AG04449 (cell line): ENCODE results near the gene AK8.

Source experiments
- CTCF ChIA-PET: fragments of 350-600 bp; formaldehyde crosslinking; extraction: SDS; loops from one replicate; lab custom pipeline; 2021; ENCODE audit warnings: antibody characterized with exemption; lab: Yijun Ruan, JAX
- POLR2A ChIA-PET: fragments of 400-600, 350-600 bp; formaldehyde crosslinking; extraction: SDS; loops from one replicate; lab custom pipeline; 2020; ENCODE audit warnings: antibody characterized with exemption, inconsistent platforms; lab: Yijun Ruan, JAX
- DNase-seq: peaks from one replicate; pipeline ENCODE4 v3.0.0-alpha.2; 2010; ENCODE audit warnings: low read depth, low spot score
- H3K4me3 ChIP-seq: 2 replicates; pipeline ENCODE4 v1.5.1; 2011; ENCODE audit warnings: low read depth, mild to moderate bottlenecking, control low read depth, low read length
- TF ChIP-seq, protein P1 (sequence below): IDR thresholded peaks from one replicate; pipeline ENCODE4 v1.5.1; 2011; ENCODE audit warnings: mild to moderate bottlenecking, moderate library complexity, low read length, control low read depth, inconsistent platforms; ENCODE audit not compliant: insufficient read depth; ENCODE audit errors: missing control alignments

The AK8 gene

DNA sequence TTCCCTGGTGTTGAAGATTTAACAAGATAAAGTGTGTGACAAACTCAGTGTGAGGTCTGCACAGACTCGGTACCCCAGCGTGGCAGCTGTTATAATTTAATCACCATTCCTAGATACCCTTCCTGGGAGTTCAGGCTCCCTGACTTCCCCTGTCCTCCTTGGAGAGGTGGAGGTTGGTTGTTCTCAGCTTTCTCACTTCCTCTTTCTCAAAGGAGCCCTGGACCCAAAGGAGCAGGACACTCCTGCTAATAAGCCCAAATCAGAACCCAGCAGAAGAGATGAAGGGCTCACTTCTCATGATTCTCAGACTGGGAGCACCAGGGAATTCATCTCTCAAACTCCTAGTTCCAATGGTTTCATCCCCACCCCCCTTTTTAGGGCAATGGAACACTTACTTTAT lies 149.6 kb downstream of the AK8 start:
- TF ChIP-seq, protein P1, sequence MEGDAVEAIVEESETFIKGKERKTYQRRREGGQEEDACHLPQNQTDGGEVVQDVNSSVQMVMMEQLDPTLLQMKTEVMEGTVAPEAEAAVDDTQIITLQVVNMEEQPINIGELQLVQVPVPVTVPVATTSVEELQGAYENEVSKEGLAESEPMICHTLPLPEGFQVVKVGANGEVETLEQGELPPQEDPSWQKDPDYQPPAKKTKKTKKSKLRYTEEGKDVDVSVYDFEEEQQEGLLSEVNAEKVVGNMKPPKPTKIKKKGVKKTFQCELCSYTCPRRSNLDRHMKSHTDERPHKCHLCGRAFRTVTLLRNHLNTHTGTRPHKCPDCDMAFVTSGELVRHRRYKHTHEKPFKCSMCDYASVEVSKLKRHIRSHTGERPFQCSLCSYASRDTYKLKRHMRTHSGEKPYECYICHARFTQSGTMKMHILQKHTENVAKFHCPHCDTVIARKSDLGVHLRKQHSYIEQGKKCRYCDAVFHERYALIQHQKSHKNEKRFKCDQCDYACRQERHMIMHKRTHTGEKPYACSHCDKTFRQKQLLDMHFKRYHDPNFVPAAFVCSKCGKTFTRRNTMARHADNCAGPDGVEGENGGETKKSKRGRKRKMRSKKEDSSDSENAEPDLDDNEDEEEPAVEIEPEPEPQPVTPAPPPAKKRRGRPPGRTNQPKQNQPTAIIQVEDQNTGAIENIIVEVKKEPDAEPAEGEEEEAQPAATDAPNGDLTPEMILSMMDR, result no peak
- no peak overlapping the region for H3K4me3 ChIP-seq
- POLR2A ChIA-PET, result no interaction called here
- CTCF ChIA-PET, result no interaction called here
- DNase-seq, result no peak

DNA sequence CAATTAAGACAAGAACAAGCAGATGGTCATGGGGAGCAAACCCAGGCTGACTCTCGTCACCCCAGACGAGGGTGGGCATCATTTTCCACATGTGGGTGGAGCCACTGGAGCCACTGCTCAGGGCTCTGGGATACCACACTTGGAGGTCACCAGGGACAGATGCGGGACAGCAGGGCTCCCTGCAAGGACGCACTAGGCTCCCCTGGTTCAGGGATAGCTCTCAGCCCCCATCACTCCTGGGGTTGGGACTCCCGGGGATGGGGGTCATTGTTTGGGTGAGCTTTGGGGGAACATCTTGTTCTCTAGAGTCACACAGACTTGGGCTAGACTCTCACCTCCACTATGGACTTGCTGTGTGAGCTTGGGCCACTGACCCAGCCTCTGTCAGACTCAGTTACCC lies 150.0 kb downstream of the AK8 start:
- CTCF ChIA-PET, result no interaction called here
- no peak overlapping the region for H3K4me3 ChIP-seq
- POLR2A ChIA-PET, result no interaction called here
- TF ChIP-seq, protein P1, result no peak
- no peak for DNase-seq

DNA sequence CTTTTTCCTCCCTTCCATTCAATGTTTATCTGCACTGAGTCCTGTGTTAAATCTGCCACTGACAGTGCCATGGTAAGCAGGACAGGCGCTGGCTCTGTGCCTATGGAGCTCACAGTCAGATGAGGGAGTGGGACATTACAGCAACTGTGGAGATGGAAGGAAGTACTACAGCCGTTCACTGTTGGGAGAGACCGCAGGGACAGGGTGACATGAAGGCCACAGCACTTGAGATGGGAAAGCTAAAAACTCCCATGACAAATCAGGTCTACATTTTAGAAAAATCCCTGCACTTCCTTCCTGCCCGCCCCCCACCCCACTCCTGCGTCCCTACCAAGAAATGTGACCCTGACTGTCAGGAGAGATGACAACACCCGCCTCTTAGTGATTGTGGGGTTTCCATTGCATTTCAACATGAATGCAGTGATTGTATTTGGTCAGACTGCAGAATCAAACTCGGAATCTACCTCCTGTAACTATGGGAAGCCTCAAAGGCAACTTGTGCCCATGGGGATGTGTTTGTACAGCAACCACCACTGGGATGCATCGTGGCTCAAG lies 151.4 kb downstream of the AK8 start:
- TF ChIP-seq, protein P1, result no peak
- no peak for DNase-seq
- no peak overlapping the region for H3K4me3 ChIP-seq
- ChIA-PET POLR2A (no interaction called here), CTCF (no interaction called here)

DNA sequence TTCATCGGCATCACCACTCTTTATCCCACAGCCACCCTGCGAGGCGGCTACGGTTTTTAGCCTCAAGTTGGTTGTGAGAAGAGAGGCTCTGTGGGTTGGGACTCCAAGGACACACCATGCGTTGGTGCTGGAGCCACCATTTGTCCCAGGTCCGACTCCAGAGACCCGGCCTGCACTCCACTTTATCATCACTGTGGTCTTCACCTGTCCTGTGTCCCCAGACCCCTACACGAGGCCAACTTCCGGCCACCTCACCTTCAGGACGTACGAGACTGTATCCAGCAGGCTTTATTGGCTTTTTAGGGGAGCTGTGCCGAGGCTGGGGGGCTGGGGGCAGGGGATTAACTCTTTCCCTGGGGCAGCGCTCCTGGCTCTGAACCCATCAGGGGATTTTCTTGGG lies 152.8 kb downstream of the AK8 start:
- ChIA-PET POLR2A (no interaction called here), CTCF (no interaction called here)
- DNase-seq, result no peak
- H3K4me3 ChIP-seq, result no peak overlapping the region
- TF ChIP-seq, protein P1, result no peak

DNA sequence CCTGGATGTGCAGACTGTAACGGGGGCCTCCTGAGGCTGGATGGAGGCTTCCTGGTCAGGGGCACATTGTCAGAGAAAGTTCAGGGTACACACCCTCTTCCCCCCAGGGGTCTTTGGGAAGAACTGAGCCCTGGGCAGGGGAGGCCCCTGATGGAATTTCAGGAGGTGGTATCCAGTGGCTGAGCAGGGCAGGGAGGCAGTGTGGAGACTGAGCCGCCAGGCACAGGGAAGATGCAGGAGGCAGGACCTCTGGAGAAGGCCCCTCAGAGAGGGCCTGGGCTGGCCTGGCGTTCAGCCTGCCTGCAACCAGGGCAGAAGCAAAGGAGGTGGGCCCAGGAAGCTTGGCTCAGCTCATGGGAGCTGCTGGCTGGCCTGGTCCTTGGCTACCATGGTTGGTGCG lies 154.3 kb downstream of the AK8 start:
- ChIA-PET CTCF (no interaction called here), POLR2A (no interaction called here)
- H3K4me3 ChIP-seq, result no peak overlapping the region

DNA sequence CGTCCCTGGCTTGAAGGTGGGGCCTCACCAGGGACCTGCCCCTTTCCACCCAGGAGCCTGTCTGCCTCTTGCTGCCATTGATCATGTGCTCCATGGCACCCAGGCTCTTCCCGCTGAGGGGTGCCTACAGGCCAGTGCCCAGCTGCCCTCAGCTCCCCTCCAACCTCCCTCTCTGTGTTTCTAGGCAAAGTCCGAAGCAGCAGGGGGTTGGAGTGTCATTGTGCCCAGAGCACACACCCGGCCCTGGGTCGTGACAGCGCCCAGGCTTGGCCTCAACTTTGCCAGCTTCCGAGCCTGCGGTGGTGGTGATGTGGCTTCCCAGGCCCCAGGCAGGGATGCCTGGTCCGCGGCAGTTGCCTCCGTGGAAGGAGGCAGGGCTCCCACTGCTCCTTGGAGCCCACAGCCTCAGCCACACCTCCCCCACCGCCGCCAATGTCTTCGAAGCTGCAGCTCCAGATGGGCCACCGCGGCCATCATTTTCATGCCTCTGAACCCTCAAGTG lies 155.5 kb downstream of the AK8 start:
- POLR2A ChIA-PET, result no interaction called here

More for the DNA sequence above, 154.3 kb downstream of the AK8 start:
- DNase-seq, result no peak
- TF ChIP-seq, protein P1, result no peak

More for the DNA sequence above, 155.5 kb downstream of the AK8 start:
- CTCF ChIA-PET, result no interaction called here
- TF ChIP-seq, protein P1, result no peak
- DNase-seq, result no peak
- H3K4me3 ChIP-seq, result no peak overlapping the region
